HG03039 (cell line): ENCODE data around the gene SMS.

ENCODE experiments used
- ATAC-seq: cut with Tn5 transposase; IDR thresholded peaks from one replicate; pipeline ENCODE4 v1.9.1; 2021; ENCODE audit warnings: mild to moderate bottlenecking, moderate library complexity; ENCODE audit not compliant: unreplicated experiment

The SMS gene

DNA sequence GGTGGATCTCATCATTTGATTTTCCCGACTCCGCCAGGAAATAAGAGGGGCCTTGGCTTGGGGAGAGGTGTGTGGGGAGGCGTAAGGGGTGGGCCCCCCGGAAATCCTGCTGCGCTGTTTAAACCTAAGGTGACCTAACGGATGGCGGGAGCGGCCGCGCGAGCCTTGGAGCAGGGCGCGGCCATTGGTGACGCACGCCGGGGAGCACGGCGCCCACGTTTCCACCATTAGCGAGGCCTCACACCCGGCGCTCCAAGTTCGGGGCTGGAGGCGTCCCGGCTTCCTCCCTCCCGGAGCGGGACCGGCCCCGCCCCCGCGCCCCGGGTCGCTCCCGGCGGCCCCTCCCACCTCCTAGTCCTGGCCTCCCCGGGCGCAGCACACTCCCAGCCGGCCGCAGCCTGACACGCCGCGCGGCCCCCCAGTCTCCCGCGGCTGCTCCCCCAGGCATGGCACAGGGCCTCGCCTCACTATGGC is at the start of gene SMS:
SMS (plus strand) TSS at position 354 of the 474 bp plus-strand sequence; CDS start at position 470, 116 bp downstream.
- ATAC-seq: peak; percentile 82

DNA sequence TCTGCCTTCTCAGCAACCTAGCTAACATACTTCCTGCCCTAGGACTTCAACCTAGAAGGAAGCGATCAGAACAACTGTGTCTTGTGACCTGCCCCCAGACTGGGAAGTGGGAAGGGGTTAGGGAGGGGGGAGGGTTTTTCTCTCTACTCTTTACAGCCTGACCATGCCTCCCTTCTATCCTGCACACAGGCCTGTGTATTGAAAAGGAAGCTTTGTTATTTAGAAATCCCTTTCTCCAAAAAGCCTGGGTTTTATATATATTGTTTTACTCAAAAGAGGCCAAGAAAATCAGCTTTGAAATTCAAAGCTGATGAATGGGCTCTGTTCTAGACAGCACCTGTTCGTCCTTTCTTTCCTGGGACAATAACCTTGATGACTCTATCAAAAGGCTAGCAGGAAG is 35.2 kb upstream of the SMS start:
- ATAC-seq: no peak

DNA sequence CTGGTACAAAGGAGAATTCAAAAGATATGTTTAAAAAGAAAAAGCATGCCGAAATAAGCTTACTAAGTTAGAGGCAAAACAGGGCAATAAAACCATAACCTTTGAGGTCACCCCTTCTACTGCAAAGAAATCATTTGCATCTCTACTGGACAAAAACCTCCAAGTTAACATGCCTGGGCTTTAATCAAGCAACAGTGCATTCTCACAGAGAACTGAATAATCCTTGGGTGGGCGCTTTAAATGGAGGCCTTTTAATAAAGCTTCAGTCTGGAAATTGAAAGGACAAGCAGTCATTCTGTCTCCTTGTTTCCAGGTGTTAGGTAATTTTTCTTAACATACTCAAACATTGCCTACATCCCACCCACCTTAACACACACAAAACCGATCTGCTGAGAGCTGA is 34.6 kb upstream of the SMS start:
- ATAC-seq: no peak

DNA sequence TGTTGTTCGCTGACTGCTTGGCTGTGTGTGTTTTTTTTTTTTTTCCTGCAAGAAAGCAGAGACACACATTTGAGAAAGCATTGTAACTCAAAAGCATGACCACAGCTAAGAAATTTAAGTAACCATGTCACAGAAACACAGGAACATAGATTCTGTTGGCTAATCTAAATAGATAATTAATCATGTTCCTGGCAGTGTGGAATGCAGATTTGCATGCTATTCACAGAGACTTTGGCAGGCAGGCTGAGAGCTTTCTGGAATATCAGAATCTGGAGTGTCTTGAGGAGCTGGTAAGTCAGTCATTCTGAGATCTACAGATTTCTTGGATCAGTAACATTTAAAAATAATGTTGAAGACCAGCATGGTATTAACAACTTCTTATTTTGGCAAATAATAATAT is 33.2 kb upstream of the SMS start:
- ATAC-seq: no peak

DNA sequence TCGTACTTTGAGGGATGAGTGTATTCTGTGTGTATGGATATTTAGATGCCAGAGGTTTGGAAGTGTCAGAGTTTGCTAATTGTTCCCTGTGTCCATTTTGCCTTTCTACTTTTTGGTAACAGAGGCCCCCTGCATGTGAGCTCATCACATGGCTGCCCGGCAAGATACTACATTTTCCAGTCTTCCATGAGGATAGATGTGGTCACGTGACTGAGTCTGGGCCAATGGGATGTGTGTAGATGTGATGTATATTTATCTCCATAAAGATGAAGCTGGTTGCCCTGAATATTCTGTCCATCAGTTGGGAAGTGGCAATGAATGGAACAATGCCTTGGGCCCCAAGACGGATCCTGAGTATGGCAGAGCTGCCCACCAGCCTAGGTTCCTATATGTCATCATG is 29.0 kb upstream of the SMS start:
- no peak for ATAC-seq

GRCh38 chrX:21912220-21912619 is 28.3 kb upstream of the SMS start:
- ATAC-seq: no peak

DNA sequence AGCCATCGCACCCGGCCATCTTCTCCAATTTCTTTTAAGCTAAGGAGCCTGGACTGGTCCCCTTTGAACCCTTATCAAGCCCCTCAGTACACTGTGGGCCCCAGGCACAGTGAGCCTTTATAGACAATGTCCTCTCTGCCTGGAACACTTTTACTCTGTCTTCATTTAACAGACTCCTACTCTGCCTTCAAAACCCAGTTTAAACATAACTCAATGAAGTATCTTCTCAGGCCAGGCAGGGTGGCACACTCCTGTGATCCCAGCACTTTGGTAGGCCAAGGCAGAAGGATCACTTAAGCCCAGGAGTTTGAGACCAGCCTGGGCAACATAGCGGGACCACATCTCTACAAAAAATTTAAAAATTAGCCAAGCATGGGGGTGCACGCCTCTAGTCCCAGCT is 27.5 kb upstream of the SMS start:
- ATAC-seq: no peak

DNA sequence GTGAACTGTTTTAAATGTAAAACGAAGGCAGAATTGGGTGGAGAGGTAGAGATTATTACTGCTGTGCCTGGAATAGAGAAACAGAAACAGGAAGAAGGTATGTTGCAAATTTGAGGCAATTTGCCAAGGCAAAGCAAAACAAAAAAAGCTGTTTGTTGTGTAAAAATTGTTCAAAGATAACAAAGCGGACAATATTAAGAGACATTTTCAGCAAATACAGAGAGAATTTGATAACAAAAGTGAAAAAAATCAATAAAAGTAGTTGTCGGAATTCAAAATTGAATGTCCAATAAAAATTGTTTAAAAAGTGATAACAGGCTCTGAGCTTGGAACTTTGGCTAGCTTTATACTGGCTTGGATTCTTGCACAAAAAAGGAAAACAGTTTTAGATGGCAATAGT is 14.4 kb upstream of the SMS start:
- ATAC-seq: no peak

DNA sequence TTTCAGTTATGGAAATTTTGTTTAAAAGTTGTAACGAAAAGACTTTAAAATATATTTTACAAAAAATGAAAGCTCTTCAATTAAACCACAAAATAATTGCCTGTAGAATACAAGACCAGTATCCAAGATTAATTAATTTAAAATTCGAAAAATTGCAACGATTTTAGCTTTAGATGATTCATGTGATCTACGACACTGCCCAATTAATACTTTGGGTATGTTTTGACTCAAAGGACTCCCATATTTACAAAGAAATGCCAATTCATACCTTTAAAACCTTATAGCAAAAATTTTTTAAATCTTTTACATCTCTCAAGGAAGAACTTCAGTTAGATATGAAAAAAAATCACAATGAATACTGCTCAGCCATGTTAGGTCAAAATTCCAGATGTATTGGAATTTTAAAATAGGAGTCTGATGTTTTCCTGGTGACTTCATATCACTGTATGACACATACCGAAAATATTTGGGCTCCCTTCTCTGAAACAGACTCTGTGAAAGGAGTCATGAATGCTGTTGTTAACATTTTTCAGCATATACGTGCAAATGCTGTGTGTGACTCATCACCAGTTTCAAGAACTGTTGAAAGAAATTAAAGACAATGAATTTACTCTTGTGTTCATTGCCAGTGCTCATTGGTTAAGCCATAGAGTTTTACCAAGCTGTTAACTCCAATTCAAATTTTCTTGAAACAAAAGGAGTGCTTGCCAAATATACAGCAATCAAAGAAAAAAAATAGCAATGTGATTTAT is 13.8 kb upstream of the SMS start:
- peak; percentile 81 for ATAC-seq

GRCh38 chrX:21929209-21929608 is 11.3 kb upstream of the SMS start:
- ATAC-seq: no peak

- ATAC-seq: no peak
These were observed 9.5 kb upstream of the SMS start for GRCh38 chrX:21930986-21931385.

DNA sequence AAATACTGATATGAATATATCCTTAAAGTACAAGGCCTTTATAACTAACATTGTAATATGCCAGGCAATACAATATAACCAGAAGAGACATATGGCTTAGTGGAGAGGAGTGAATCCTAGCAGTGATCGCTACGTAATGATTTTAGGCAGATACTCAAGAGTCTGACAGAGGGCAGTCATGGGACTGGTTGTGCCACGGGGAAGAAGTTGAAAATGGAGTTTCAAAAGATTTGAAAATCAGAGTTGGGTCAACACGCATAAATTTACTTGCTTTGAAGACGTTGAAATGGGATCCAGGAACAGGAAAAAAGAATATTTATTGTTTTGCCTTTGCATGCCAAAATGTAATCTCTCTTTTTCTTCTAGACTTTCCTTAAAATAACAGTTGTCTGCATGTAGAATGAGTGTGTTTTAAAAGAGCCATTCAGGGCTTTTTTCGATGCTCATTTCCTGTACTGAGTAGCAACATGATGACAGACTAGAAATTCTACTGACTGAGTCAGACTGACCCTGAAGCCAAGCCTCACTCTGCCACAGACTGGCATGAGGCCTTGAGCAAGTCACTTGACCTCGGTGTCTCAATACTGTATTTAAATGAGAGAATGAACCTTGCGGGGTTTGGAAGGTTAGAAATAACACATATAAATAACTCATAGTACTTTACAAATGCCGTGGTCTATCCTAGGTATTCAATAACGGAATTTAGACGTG is 8.1 kb upstream of the SMS start:
- ATAC-seq: no peak

DNA sequence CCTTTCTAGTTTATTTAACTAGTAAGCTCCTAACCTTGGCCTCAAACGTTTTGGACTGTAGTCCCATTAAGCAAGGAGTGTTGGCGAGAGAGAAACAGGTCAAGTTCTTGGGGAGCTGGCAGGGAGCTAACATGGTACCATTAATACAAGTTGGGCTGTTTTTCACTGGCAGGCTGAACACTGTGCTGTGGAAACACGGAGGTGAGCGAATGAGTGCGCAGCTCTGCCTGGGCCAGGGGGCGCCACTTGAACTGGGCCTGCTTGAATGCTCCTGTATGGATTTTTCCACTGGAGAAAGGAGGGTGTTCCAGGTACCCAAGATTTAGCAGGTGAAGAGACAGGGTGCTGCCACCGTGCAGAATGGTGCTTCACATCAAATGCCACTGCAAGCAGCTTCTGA is 7.4 kb upstream of the SMS start:
- ATAC-seq: no peak

DNA sequence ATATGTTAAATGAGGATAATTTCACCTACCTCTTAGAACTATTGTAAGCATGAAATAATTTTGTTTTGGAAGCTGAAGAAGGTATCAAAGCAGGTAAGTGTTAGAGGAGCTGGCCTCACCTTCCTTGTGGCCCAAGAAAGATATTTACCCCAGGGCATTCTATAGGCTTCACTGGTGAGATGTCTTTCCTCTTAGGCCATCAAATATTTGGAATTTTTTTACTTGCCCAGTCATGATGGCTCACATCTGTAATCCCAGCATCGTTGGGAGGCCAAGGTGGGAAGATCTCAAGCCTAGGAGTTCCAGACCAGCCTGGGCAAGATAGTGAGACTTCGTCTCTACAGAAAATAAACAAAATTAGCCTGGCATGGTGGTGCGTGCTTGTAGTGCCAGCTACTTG is 6.1 kb upstream of the SMS start:
- ATAC-seq: no peak

- no peak for ATAC-seq
These were observed 603 bp upstream of the SMS start for GRCh38 chrX:21939906-21940305.

- no peak for ATAC-seq
These were observed 3.1 kb downstream of the SMS start for GRCh38 chrX:21943460-21944135.

- ATAC-seq: no peak
These were observed 3.7 kb downstream of the SMS start for GRCh38 chrX:21944136-21944615.

DNA sequence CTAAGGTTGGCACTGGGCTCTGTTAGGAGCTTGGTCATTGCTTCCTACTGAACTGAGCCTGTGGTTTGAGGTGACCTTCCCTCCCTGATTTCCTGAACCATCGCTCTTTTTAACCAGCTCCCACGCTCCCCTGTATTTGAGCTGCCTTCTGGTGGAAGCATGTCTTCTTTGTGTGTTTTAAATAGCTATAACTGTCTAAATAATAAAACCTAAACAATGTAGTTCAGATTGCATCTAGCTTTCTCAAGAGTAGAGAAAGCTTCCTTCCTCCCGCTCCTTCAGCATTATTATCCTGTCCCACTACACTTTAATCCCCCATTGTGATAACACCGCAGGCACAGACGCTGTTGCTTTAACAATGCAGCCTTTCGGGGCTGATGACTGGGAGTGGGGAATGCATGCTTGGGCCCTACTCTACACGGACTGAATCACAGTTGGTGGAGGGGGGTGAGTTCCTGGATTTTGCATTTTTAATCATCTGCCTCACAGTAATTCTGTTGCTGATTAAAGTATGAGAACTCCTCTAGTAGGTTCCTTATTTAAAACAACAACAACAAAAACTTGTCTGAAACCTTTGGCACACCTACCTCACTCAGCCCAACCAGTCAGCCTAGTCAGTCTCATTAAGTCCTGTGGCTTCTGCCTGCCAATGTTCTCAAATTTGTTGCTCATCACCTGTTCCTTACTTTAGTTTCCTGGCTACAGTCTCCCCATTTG is 6.6 kb downstream of the SMS start:
- no peak for ATAC-seq

DNA sequence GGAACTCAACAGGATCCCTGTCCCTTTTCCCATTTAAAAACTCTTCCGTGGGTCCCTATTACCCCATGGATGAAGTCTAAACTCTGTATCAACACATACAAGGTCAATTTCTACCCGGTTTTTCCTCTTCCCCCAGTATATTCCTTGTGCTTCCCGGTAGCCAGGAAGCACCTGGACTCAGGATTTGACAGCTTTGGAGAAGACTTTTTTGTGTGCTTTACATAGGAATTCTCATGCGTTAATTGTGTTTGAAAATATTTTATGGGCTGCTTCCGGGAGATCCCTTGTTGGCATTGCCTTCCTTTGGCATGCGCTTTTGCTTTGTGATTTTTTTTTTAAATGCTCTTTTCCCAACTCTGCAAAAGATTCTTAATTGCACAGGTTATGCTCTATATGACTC is 7.2 kb downstream of the SMS start:
- no peak for ATAC-seq

- ATAC-seq: no peak
These were observed 8.5 kb downstream of the SMS start for GRCh38 chrX:21948897-21949578.

- ATAC-seq: no peak
These were observed 9.2 kb downstream of the SMS start for GRCh38 chrX:21949689-21950088.
